Measurements from ENCODE around the gene SDK2.

- no peak for TF ChIP-seq CTCF (IDR thresholded peaks at IDR 0.05; ENCODE audit: control extremely low read depth in 1 of 3, insufficient read depth in 1 of 3, low read depth in 1 of 3, low read length in 3 of 3)
- TF ChIP-seq EZH2 (IDR thresholded peaks at IDR 0.05; ENCODE audit: low read depth, low read length, severe bottlenecking), result no peak
- TF ChIP-seq TAF1 (IDR thresholded peaks at IDR 0.05; ENCODE audit: low read depth, low read length), result no peak
- TF ChIP-seq POLR2A (IDR thresholded peaks at IDR 0.05; ENCODE audit: control extremely low read depth in 1 of 2, low read depth in 2 of 2, low read length in 2 of 2), result no peak
- TF ChIP-seq KDM1A (IDR thresholded peaks at IDR 0.05; ENCODE audit: borderline replicate concordance, low read length), result no peak
- TF ChIP-seq EGR1 (IDR thresholded peaks at IDR 0.05; ENCODE audit: borderline replicate concordance, low read depth, low read length), result no peak
- no peak for TF ChIP-seq TAF7 (optimal IDR thresholded peaks at IDR 0.05; ENCODE audit: borderline replicate concordance, low read depth, low read length)
- TF ChIP-seq SP4 (IDR thresholded peaks at IDR 0.05; ENCODE audit: low read length), result no peak
These were observed 210.7 kb downstream of the SDK2 start for GRCh38 chr17:73433501-73433900.
